ENCODE results near the gene OR2Z1. TPM values are rescaled to one million over a fixed set of nuclear protein-coding genes. Genes with fewer than 3 reads are reported as not detected.

Gene OR2Z1
- total RNA-seq, 3 donors from 2014 or later (not counting 1 experiment from before 2014, with no cell fraction given) = 0.43 TPM; not detected in 2

GRCh38 chr19:8678244-8678807, 43.1 kb upstream of the OR2Z1 start:
- Histone ChIP-seq H3K9me3 (ENCODE audit: control insufficient read depth, insufficient read depth, low read length) (no peaks in the 10 kb centered on the region), H3K4me3 (ENCODE audit: low read length) (no peak overlapping the region), H3K27me3 (ENCODE audit: control insufficient read depth, insufficient read depth, low read length) (no peaks in the 10 kb centered on the region), H3K27ac (ENCODE audit: low read length) (no peak overlapping the region), H3K4me1 (ENCODE audit: control insufficient read depth, insufficient read depth, low read length) (peaks cover 27% of the 10 kb centered on the region), H3K36me3 (ENCODE audit: control insufficient read depth, insufficient read depth, low read length) (no peaks in the 10 kb centered on the region)
- H3K9me3 Mint-ChIP-seq = peaks cover 16 to 18% of the 10 kb centered on the region in 2 donors
- peaks cover 24 to 44% of the 10 kb centered on the region in 2 donors for H3K4me1 Mint-ChIP-seq
- intact Hi-C loops (cut with micrococcal nuclease) = no loop called here
- peaks cover 0 to 8% of the 10 kb centered on the region in 2 donors for H3K27me3 Mint-ChIP-seq (ENCODE audit: low read depth in 2 of 2)
- DNase-seq = no peak
- no peak for ATAC-seq
- TF ChIP-seq CTCF (IDR thresholded peaks at IDR 0.05) = no peak
- no peak overlapping the region for H3K4me3 Mint-ChIP-seq
- H3K36me3 Mint-ChIP-seq = no peaks in the 10 kb centered on the region
- no peak overlapping the region for H3K27ac Mint-ChIP-seq

- no peaks in the 10 kb centered on the region for H3K27me3 ChIP-seq (ENCODE audit: control insufficient read depth, insufficient read depth, low read length)
- Mint-ChIP-seq H3K36me3 (no peaks in the 10 kb centered on the region), H3K27me3 (ENCODE audit: low read depth in 2 of 2) (peaks cover 0 to 6% of the 10 kb centered on the region in 2 donors), H3K4me3 (peak overlapping the region; percentile 4), H3K9me3 (peaks cover 13 to 16% of the 10 kb centered on the region in 2 donors), H3K27ac (peak overlapping the region in 1 of 2 donors; percentile 30), H3K4me1 (peaks cover 37 to 57% of the 10 kb centered on the region in 2 donors)
- TF ChIP-seq CTCF (IDR thresholded peaks at IDR 0.05) = no peak
- WGBS (ENCODE audit: insufficient coverage) = 84% methylated on average over 4 of the region's 5 CpGs
- ATAC-seq (no peak), DNase-seq (no peak)
- H3K4me3 ChIP-seq (ENCODE audit: low read length) = no peak overlapping the region
- no peaks in the 10 kb centered on the region for H3K36me3 ChIP-seq (ENCODE audit: control insufficient read depth, insufficient read depth, low read length)
- H3K9me3 ChIP-seq (ENCODE audit: control insufficient read depth, insufficient read depth, low read length) = no peaks in the 10 kb centered on the region
- peaks cover 42% of the 10 kb centered on the region for H3K4me1 ChIP-seq (ENCODE audit: control insufficient read depth, insufficient read depth, low read length)
- no peak overlapping the region for H3K27ac ChIP-seq (ENCODE audit: low read length)
- intact Hi-C loops (cut with micrococcal nuclease) = no loop called here
Observed at GRCh38 chr19:8680676-8681344, 40.6 kb upstream of the OR2Z1 start.

- WGBS (ENCODE audit: insufficient coverage) = 85% methylated on average over 2 of the region's 2 CpGs
- Histone ChIP-seq H3K9me3 (ENCODE audit: control insufficient read depth, insufficient read depth, low read length) (no peaks in the 10 kb centered on the region), H3K27me3 (ENCODE audit: control insufficient read depth, insufficient read depth, low read length) (no peaks in the 10 kb centered on the region), H3K4me1 (ENCODE audit: control insufficient read depth, insufficient read depth, low read length) (peaks cover 42% of the 10 kb centered on the region), H3K27ac (ENCODE audit: low read length) (no peak overlapping the region), H3K36me3 (ENCODE audit: control insufficient read depth, insufficient read depth, low read length) (no peaks in the 10 kb centered on the region), H3K4me3 (ENCODE audit: low read length) (no peak overlapping the region)
- TF ChIP-seq CTCF (IDR thresholded peaks at IDR 0.05) = no peak
- peak overlapping the region; percentile 4 for H3K4me3 Mint-ChIP-seq
- no peaks in the 10 kb centered on the region for H3K36me3 Mint-ChIP-seq
- peaks cover 0 to 4% of the 10 kb centered on the region in 2 donors for H3K27me3 Mint-ChIP-seq (ENCODE audit: low read depth in 2 of 2)
- no peak for DNase-seq
- peaks cover 37 to 57% of the 10 kb centered on the region in 2 donors for H3K4me1 Mint-ChIP-seq
- intact Hi-C loops (cut with micrococcal nuclease) = no loop called here
- no peak for ATAC-seq
- H3K27ac Mint-ChIP-seq = peak overlapping the region in 1 of 2 donors; percentile 30
- peaks cover 11 to 15% of the 10 kb centered on the region in 2 donors for H3K9me3 Mint-ChIP-seq
Observed at GRCh38 chr19:8681345-8682029, 39.9 kb upstream of the OR2Z1 start.
